ENCODE measurements around the gene RPS6KA4.
"Not testable (repeated sequence)": the region's sequence is repeated elsewhere in the genome, so short reads cannot be mapped to it uniquely, and the experiment has no call there.

The RPS6KA4 gene

GRCh38 chr11:64388894-64389293, 29.9 kb downstream of the RPS6KA4 start:
- no peak for DNase-seq
- no peak for ATAC-seq

GRCh38 chr11:64389851-64390250, 30.9 kb downstream of the RPS6KA4 start:
- no peak for DNase-seq
- ATAC-seq = no peak

GRCh38 chr11:64390558-64390957, 31.6 kb downstream of the RPS6KA4 start:
- DNase-seq (no peak), ATAC-seq (no peak)

DNA sequence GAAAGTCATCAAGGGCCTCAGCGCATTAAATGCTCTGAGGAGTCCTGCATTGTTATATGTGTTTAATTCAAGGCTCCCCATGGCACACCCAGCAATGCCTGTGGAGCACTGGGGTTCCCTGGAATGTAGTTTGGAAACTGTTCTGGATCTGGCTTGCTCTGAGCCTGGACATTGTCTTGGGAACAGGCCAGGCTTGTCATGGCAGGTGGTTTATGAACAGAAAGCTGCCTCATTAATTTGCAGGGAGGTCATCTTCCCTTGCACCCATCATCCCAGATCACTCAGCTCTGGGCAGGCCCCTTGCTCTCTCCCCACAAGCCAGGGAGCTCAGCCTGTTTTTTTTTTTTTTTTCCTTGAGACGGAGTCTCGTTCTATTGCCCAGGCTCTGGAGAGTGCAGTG, 32.9 kb downstream of the RPS6KA4 start:
- DNase-seq (no peak), ATAC-seq (no peak)

DNA sequence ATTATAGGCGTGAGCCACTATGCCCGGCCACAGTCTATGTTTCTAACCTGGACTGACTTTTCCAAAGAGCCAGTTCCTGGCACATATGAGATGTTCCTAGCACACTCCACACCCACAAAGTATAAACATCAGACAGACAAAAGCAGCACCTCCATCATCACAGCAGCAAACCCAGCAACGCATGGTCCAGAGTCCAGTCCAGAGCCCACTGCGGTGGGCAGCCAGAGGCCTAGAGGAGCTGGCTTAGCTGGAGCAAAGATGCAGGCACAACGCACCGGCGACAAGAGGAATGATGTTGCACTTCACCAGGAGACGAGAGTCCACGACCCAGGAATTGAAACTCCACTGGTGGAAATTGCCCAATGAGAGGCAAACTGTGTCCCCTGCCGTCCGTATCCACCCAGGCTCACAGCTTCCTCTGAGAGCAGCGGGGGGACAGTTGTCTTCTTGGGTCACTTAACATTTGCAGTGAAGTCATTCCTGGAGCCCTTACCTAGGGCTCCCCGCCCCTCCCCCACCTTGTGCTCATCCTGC, 36.6 kb downstream of the RPS6KA4 start:
- no peak for ATAC-seq
- DNase-seq = no peak

DNA sequence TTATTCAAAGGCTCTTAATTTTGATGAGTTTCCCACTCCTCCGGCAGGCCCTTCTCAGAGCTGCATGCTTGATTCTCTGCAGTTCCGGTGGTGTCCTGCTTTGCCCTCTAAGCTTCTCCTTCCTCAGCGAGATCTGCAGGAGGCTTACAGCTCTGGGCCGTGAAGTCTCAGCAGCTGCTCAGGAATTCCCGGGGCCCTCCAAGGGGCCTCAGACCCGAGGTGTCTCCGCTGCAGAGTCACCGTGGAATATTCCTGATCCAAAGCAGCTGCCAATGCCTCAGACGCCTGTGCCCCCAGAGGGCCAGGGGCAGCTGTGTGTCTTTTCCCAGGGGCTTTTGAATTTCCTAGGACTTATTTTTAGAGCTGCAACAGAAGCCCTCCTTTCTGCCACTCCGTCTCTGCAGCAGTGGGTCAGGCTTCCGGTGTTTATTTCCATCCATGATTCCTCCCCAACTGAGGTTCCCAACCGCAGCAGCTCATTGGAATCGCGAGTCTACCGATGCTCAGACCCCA, 37.2 kb downstream of the RPS6KA4 start:
- ATAC-seq = no peak
- DNase-seq = no peak

GRCh38 chr11:64400102-64400501, 41.1 kb downstream of the RPS6KA4 start:
- DNase-seq (no peak), ATAC-seq (no peak)

GRCh38 chr11:64400667-64401066, 41.7 kb downstream of the RPS6KA4 start:
- no peak for DNase-seq
- no peak for ATAC-seq

DNA sequence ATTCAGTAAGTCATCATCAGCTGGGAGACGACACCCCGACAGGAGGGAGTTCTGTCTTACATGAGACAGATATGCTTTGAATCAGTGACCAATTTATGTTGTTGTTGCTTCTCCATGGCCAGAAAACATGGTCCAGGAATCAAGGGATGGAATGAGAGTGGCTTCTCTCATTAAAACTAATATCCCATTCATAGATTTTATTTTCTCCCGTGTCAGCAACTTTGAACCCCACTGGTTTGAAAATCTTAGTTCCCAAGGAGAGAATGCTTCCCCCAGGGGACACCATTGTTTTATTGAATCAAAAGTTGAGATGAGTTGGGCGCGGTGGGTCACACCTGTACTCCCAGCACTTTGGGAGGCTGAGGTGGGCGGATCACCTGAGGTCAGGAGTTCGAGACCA, 42.8 kb downstream of the RPS6KA4 start:
- ATAC-seq = no peak
- DNase-seq = no peak

DNA sequence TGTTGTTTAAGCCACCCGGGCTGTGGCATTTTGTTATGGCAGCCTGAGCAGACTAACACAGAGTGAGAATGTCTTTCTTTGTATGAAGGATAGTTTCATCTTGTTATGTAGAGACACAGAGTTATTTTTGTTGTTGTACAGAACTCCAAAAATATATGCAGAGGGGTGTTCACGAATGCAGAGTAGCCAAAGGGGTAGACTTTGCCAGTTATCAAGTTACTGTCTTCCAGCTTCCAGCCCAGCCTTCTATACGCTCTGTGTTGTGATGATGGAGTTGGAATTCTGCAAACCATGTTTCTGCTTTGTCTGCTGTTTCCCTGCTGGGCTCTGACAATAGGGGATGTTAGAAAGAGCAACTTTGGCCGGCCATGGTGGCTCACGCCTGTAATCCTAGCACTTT, 44.1 kb downstream of the RPS6KA4 start:
- no peak for DNase-seq

GRCh38 chr11:64406221-64406946, 47.4 kb downstream of the RPS6KA4 start:
- ATAC-seq = no peak
- DNase-seq = no peak

More for the DNA sequence above, 44.1 kb downstream of the RPS6KA4 start:
- no peak for ATAC-seq

GRCh38 chr11:64407221-64407620, 48.3 kb downstream of the RPS6KA4 start:
- ATAC-seq = no peak
- no peak for DNase-seq

DNA sequence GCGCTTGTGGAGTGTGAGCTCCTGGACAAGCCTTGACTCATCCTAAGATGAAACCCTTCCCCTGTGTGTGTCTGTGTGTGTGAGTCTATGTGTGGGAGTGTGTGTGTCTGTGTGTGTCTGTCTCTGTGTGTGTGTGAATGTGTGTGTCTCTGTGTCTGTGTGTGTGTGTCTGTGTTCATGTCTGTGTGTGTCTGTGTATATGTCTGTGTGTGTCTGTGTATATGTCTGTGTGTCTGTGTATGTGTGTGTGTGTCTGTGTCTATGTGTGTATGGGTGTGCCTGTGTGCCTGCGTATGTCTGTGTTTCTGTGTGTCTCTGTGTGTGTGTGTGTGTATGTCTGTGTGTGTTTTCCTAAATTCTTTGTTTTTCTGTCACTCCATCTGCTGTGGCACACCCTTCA, 48.7 kb downstream of the RPS6KA4 start:
- ATAC-seq (no peak), DNase-seq (no peak)

DNA sequence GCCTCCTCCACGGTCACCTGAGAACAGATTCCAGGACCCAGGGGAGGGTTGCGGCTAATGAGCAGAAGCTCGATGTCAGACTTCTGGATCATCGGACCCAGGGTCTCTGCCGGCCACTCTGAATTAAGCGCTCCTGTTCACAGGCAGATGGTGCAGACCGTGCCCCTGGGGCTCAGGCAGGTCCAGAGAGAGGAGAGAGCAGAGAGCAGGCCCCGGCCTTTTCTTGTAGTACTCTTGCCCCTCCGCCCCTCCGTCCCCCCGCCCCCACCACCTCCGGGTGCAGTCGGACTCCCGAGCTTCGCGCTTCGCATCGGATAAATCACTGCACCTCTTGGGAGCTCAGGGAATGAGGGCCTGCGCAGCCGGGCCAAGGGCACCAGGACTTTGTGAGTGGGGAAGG, 50.3 kb downstream of the RPS6KA4 start:
- ATAC-seq (no peak), DNase-seq (no peak)

DNA sequence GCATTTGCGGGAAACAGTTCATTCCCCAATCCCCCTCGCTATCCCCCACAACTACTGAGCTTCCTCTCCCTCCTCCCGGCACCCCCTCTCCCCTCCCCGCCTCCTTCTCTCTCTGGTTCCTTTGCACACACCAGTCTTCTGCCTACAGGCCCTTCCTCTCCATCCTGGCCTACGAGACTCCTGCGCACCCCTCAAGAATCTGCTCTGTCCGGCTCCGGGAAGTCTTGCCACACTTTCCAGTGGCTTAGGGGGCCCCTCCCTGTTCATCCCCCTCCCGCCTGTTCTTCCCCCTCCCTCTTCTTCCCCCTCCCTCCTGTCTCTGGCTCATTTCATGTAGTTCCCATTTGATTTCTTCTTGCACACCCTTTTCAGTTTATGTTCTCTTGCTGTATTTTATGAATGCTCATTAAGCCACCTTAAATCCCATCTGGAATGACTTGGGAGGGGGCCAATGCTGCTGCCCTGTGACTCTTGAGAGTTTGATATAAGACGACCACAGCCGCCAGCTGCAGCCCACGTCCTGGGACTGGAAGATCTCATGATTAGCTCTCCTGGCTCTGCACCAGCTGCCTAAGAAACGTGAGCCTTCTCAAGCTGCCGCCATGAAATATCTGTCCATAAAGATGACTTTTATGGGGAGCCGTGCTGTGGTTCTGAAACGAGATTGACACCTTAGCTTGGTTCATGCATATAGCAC, 50.9 kb downstream of the RPS6KA4 start:
- no peak for DNase-seq
- no peak for ATAC-seq

DNA sequence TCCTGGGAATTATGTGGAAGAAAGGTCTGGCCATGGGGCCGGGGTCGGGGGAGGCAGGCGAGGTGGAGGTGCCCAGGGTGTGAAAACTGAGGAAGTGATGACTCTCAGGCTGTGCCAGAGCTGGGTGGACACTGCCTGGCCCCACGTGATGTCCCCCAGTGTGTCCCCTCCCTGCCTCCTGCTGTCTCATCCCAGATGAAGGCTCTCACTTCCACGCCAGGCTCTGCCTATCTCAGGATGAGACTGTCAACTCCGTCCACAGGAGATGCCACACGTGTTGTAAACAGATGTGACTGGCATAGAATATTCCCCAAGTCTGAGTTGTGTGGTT, 51.4 kb downstream of the RPS6KA4 start:
- ATAC-seq = no peak
- no peak for DNase-seq

- ATAC-seq (no peak), DNase-seq (no peak)
Observed at GRCh38 chr11:64413417-64413816, 54.5 kb downstream of the RPS6KA4 start.

DNA sequence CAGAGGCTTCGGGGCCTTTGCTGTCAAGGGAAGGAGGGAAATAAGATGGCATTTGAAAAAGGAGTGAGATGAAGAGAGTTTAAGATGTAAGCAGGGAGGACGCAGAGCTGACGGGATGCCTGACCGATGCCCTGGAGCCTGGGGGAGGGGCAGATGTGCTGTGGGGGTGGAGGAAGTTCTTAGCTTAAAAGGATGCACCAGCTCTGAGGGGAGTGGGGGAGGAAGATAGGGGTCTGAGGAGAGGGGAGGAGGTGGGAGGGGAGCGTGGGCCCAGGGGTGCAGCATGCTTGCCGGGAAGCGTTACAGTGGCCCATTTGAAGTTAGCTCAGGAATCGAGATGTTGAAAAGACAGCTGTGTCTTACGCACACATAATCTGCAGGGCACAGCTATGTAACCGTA, 56.3 kb downstream of the RPS6KA4 start:
- DNase-seq (no peak), ATAC-seq (no peak)

DNA sequence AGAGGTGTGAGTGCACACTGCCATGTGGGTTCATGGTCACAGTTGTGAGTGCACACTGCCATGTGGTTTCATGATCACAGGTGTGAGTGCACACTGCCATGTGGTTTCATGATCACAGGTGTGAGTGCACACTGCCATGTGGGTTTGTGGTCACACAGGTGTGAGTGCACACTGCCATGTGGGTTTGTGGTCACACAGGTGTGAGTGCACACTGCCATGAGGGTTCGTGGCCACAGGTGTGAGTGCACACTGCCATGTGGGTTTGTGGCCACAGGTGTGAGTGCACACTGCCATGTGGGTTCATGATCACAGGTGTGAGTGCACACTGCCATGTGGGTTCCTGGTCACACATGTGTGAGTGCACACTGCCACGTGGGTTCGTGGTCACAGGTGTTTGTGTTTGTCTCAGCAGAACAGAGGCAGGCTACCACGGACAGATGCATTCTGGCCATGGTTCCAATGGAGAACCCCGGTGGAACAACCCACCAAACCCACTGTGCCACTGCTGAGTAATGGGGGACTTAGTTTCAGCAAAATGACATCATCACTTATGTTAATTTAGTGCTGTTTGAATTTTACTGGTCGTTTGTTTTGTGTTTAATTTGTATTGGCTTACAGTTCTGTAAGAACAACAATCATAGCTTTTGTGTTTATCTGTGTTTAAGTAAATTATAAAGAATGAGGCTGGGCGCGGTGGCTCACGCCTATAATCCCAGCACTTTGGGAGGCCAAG, 57.2 kb downstream of the RPS6KA4 start:
- peak; percentile 8 for DNase-seq
- no peak for ATAC-seq

DNA sequence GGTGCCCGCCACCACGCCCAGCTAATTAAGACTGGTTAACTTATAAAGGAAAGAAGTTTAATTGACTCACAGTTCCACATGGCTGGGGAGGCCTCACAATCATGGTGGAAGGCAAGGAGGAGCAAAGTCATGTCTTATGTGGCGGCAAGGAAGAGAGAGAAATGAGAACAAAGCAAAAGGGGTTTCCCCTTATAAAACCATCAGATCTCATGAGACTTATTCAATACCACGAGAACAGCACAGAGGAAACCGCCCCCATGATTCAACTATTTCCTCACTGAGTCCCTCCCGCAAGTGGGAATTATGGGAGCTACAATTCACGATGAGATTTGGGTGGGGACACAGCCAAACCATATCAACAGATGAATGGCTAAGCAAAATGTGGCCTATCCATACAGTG, 59.3 kb downstream of the RPS6KA4 start:
- ATAC-seq, DNase-seq: not testable (repeated sequence)

DNA sequence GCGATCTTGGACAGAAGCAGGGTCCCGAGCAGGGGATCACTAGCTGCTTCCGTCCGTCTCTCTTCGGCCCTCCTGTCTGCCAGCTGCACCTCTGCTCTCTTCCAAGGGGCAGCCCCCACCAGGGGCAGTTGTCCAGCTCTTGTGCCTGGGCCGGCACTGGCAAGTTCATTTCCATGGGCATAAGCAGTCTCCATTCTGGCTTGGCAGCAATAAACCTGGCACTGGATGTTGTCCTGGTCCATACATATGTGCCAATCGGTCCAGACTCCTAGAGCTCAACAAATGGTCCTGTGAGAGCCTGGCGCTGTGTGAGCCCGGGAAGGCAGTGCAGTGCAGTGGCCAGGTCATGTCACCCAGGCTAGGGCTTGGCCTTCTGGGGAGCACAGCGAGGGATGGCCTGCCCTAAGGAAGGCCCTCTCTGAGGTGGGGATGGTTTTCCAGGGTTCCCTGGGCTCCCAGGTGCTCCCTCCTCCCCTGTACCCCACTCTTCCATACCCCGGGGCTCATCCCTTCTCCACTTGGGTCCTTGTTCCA, 60.4 kb downstream of the RPS6KA4 start:
- ATAC-seq (no peak), DNase-seq (no peak)

GRCh38 chr11:64419818-64420485, 61.0 kb downstream of the RPS6KA4 start:
- DNase-seq (no peak), ATAC-seq (no peak)

All from stimulated activated naive CD8-positive, alpha-beta T cell treated with anti-CD3 and anti-CD28 coated beads, Interleukin-15, Interleukin-2, amounts not matched to agents 100 U/mL and 50 U/mL, for 24 hours (primary cell).